Left lung (tissue), 10 donors: Measurements from ENCODE around the gene ARHGEF16. TPM values are rescaled to one million over a fixed set of nuclear protein-coding genes. Genes with fewer than 3 reads are reported as not detected.
A peak's percentile ranks its signal among the peaks of the same experiment; 100 is the strongest.

Experiments used
- ATAC-seq: fragments of 200-7000 bp; cut with Tn5 transposase; one replicate; pipeline ENCODE4 v1.9.1; 2020; ENCODE audit warnings: moderate library complexity
- DNase-seq, 4 donors: peaks; one replicate each; pipeline ENCODE4 v3.0.0-alpha.2; 2013 to 2020
- H3K27ac ChIP-seq, 2 donors: fragments of 200-600 bp; sonication (generic) in 1 of 2; one replicate each; pipeline versions ENCODE4 v1.5.0 to v1.8.0; 2020 to 2021
- H3K27me3 ChIP-seq, 2 donors: fragments of 200-600 bp; sonication (generic) in 1 of 2; one replicate each; pipeline versions ENCODE4 v1.5.0 to v1.8.0; 2020 to 2021
- H3K36me3 ChIP-seq, 2 donors: fragments of 200-600 bp; sonication (generic) in 1 of 2; one replicate each; pipeline versions ENCODE4 v1.5.0 to v1.8.0; 2020 to 2021
- H3K4me1 ChIP-seq, 2 donors: fragments of 200-600 bp; one replicate each; pipeline ENCODE4 v1.8.0; 2021
- H3K4me3 ChIP-seq, 2 donors: fragments of 200-600 bp; sonication (generic) in 1 of 2; one replicate each; pipeline versions ENCODE4 v1.5.0 to v1.8.0; 2020 to 2021; ENCODE audit warnings: mild to moderate bottlenecking in 1 of 2
- H3K9me3 ChIP-seq, 2 donors: fragments of 200-600 bp; sonication (generic) in 1 of 2; one replicate each; pipeline versions ENCODE4 v1.5.0 to v1.8.0; 2020 to 2021
- intact Hi-C, 2 donors: fragments of 100-400 bp; cut with DNase I; formaldehyde crosslinking; loops; one replicate each; pipeline versions ENCODE4 v1.11.2 to v1.14.2; 2022
- polyA plus RNA-seq, 6 donors: library from polyadenylated mRNA; unstranded; fragments of 120-200 nt; gene quantifications; one replicate each; pipeline ENCODE4 v1.2.1, GENCODE V29; 2013; ENCODE audit not compliant: insufficient read length in 6 of 6
- total RNA-seq, 2 donors: library from RNA; stranded (reverse); fragmentation: NEBNext Ultra II Directional; extraction: Animal tissue kit (Norgen Biotek cat#: 25700); gene quantifications; one replicate each; pipeline ENCODE4 v1.2.1, GENCODE V29; 2021
- TF ChIP-seq, protein P1 (sequence below), 2 donors: fragments of 200-600 bp; sonication (generic) in 1 of 2; IDR thresholded peaks; one replicate each; pipeline versions ENCODE4 v1.5.0 to v1.8.0; 2021; ENCODE audit warnings: antibody characterized with exemption in 2 of 2
- donor health status: DM: no; HTN: yes; CAD: no.
- donor health status: DM: no; HTN: no; CAD: no.

The ARHGEF16 gene
- total and polyA plus RNA-seq, 8 donors = 8.3 to 11.8 (median 9.7) TPM

GRCh38 chr1:3427711-3428704, 26.5 kb upstream of the ARHGEF16 start:
- Histone ChIP-seq H3K4me1 (no peaks in the 10 kb centered on the region), H3K36me3 (no peaks in the 10 kb centered on the region), H3K27me3 (peaks cover 0 to 53% of the 10 kb centered on the region in 2 donors), H3K27ac (no peak overlapping the region), H3K4me3 (no peak overlapping the region), H3K9me3 (no peaks in the 10 kb centered on the region)
- intact Hi-C loops = loop anchor here in 1 of 2 donors (10.0 kb wide), 1 partner anchor 1013 kb away; the partner anchor contains the start of gene PEX10
- ATAC-seq (no peak), DNase-seq (peak in 1 of 4 donors; percentile 71)
- TF ChIP-seq, protein P1, sequence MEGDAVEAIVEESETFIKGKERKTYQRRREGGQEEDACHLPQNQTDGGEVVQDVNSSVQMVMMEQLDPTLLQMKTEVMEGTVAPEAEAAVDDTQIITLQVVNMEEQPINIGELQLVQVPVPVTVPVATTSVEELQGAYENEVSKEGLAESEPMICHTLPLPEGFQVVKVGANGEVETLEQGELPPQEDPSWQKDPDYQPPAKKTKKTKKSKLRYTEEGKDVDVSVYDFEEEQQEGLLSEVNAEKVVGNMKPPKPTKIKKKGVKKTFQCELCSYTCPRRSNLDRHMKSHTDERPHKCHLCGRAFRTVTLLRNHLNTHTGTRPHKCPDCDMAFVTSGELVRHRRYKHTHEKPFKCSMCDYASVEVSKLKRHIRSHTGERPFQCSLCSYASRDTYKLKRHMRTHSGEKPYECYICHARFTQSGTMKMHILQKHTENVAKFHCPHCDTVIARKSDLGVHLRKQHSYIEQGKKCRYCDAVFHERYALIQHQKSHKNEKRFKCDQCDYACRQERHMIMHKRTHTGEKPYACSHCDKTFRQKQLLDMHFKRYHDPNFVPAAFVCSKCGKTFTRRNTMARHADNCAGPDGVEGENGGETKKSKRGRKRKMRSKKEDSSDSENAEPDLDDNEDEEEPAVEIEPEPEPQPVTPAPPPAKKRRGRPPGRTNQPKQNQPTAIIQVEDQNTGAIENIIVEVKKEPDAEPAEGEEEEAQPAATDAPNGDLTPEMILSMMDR (IDR thresholded peaks at IDR 0.05) = no peak

- DNase-seq (no peak), ATAC-seq (no peak)
- Histone ChIP-seq H3K4me1 (no peaks in the 10 kb centered on the region), H3K27ac (no peak overlapping the region), H3K9me3 (no peaks in the 10 kb centered on the region), H3K27me3 (peaks cover 0 to 47% of the 10 kb centered on the region in 2 donors), H3K36me3 (no peaks in the 10 kb centered on the region), H3K4me3 (no peak overlapping the region)
- intact Hi-C loops = loop anchor here in 1 of 2 donors (10.0 kb wide), 1 partner anchor 1014 kb away; the partner anchor contains the start of gene PEX10
- TF ChIP-seq, protein P1 (IDR thresholded peaks at IDR 0.05) = no peak
These were observed 25.6 kb upstream of the ARHGEF16 start for GRCh38 chr1:3428899-3429298.

DNA sequence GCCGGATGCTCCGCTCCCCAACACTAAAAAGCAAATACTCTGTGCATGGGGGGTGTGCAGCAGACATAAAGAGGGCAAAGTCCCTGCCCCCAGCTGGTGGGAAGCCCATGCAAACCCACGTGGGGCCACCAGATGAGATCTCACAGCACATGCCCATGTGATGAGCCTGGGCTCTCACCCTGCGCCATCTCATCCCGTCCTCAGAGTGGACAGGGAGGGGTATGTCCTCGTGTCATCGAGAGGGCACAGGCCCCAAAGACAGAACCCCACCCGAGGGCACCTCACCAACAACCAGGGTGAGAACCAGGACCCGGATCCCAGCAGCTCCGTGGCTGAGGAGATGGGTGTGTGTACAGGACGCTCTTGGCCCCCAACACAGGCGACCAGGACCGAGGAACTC, 25.1 kb upstream of the ARHGEF16 start:
- peaks cover 0 to 43% of the 10 kb centered on the region in 2 donors for H3K27me3 ChIP-seq
- ATAC-seq (no peak), DNase-seq (peak in 1 of 4 donors; percentile 60)
- H3K4me3 ChIP-seq = no peak overlapping the region
- no peaks in the 10 kb centered on the region for H3K36me3 ChIP-seq
- intact Hi-C loops = loop anchor here in 1 of 2 donors (10.0 kb wide), 1 partner anchor 1015 kb away; the partner anchor contains the start of gene PEX10
- no peak overlapping the region for H3K27ac ChIP-seq
- H3K4me1 ChIP-seq = no peaks in the 10 kb centered on the region
- no peaks in the 10 kb centered on the region for H3K9me3 ChIP-seq
- TF ChIP-seq, protein P1 (IDR thresholded peaks at IDR 0.05) = no peak

- H3K27me3 ChIP-seq = peaks cover 0 to 39% of the 10 kb centered on the region in 2 donors
- TF ChIP-seq, protein P1 (IDR thresholded peaks at IDR 0.05) = no peak
- no peak overlapping the region for H3K27ac ChIP-seq
- intact Hi-C loops = loop anchor here in 1 of 2 donors (10.0 kb wide), 1 partner anchor 1015 kb away; the partner anchor contains the start of gene PEX10
- DNase-seq = peak in 1 of 4 donors; percentile 72
- H3K4me1 ChIP-seq = no peaks in the 10 kb centered on the region
- no peaks in the 10 kb centered on the region for H3K9me3 ChIP-seq
- no peaks in the 10 kb centered on the region for H3K36me3 ChIP-seq
- no peak overlapping the region for H3K4me3 ChIP-seq
- ATAC-seq = no peak
These were observed 24.7 kb upstream of the ARHGEF16 start for GRCh38 chr1:3429766-3430165.

DNA sequence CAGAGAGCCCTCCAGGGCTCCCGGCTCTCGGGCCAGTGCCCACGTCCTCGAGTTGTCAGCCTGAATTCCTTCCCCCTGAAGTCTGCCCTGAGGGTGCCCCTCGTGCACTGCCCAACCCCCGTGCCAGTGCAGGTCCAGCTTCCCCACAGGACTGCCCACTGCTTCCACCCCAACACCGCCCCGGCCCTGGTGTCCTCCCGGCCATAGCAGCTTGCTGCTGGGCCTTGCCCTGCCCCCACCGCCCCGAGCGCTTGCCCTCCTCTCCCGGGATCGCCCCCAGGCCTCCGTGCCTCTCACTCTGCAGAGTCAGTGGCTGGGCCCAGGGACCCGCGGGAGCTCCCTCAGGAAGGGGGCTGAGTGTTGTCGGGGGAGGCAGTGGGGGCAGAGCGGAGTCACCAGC, 24.1 kb upstream of the ARHGEF16 start:
- H3K4me3 ChIP-seq = no peak overlapping the region
- no peaks in the 10 kb centered on the region for H3K36me3 ChIP-seq
- peaks cover 0 to 33% of the 10 kb centered on the region in 2 donors for H3K27me3 ChIP-seq
- TF ChIP-seq, protein P1 (IDR thresholded peaks at IDR 0.05) = no peak
- H3K27ac ChIP-seq = no peak overlapping the region
- DNase-seq (peak in 1 of 4 donors; percentile 72), ATAC-seq (no peak)
- H3K9me3 ChIP-seq = no peaks in the 10 kb centered on the region
- H3K4me1 ChIP-seq = no peaks in the 10 kb centered on the region
- intact Hi-C loops = no loop called here
